Tibial artery (tissue), 4 donors: Measurements from ENCODE around the gene MIOX.

Source experiments
- DNase-seq, 2 donors: peaks; one replicate each; pipeline ENCODE4 v3.0.0-alpha.2; 2019
- H3K27ac ChIP-seq, 2 donors: fragments of 200-600 bp; sonication (generic) in 1 of 2; 1 replicate in 1 of 2; 2 replicates in 1 of 2; pipeline ENCODE4 v1.5.1; 2018 to 2019; ENCODE audit warnings: mild to moderate bottlenecking in 1 of 2
- H3K27me3 ChIP-seq, 2 donors: fragments of 200-600 bp; sonication (generic) in 1 of 2; one replicate each; pipeline versions ENCODE4 v1.5.1 to v1.6.0; 2016 to 2019
- H3K36me3 ChIP-seq, 3 donors: fragments of 200-600 bp; sonication (generic) in 2 of 3; one replicate each; pipeline ENCODE4 v1.5.1; 2016 to 2019; ENCODE audit warnings: mild to moderate bottlenecking in 2 of 3
- H3K4me1 ChIP-seq, 4 donors: fragments of 200-600 bp; sonication (generic) in 2 of 4; 1 replicate in 3 of 4; 2 replicates in 1 of 4; pipeline ENCODE4 v1.5.1; 2016 to 2019
- H3K4me3 ChIP-seq, 2 donors: fragments of 200-600 bp; sonication (generic) in 1 of 2; 1 replicate in 1 of 2; 2 replicates in 1 of 2; pipeline ENCODE4 v1.5.1; 2018 to 2019; ENCODE audit warnings: mild to moderate bottlenecking in 2 of 2
- H3K9me3 ChIP-seq, 3 donors: fragments of 200-600 bp; sonication (generic) in 1 of 3; one replicate each; pipeline ENCODE4 v1.5.1; 2016 to 2019
- CTCF ChIP-seq, 2 experiments: fragments of 200-600 bp in 1 of 2; fragments of 450-650 bp in 1 of 2; IDR thresholded peaks; one replicate each; pipeline ENCODE4 v1.5.1; 2017 to 2019; ENCODE audit warnings: antibody characterized with exemption in 2 of 2, mild to moderate bottlenecking in 1 of 2, moderate library complexity in 1 of 2
- intact Hi-C: fragments of 100-400 bp; cut with DNase I; formaldehyde crosslinking; loops from one replicate; pipeline ENCODE4 v1.15.0; 2023; ENCODE audit warnings: low total_unique reads

The MIOX gene

GRCh38 chr22:50529897-50530579, 43.4 kb downstream of the MIOX start, which contains the start of gene TYMP:
TSS of gene TYMP (minus strand) at chr22:50530012. CDS start at chr22:50529709, 303 bp downstream.
- H3K36me3 ChIP-seq = no peaks in the 10 kb centered on the region
- H3K4me3 ChIP-seq = peak within 1 kb of the TSS; percentile 44 to 53
- peak within 1 kb of the TSS; percentile 57 to 69 for H3K27ac ChIP-seq
- DNase-seq = peak; percentile 80 to 85
- intact Hi-C loops = loop anchor here (5.0 kb wide), 1 partner anchor 52 kb away; the partner anchor contains the start of gene CHKB
- TF ChIP-seq CTCF (IDR thresholded peaks at IDR 0.05) = no peak
- no peaks in the 10 kb centered on the region for H3K9me3 ChIP-seq
- peaks cover 0 to 51% (median 36%) of the 10 kb centered on the region in 4 donors for H3K4me1 ChIP-seq
- peaks cover 6 to 59% of the 10 kb centered on the region in 2 donors for H3K27me3 ChIP-seq

- intact Hi-C loops = no loop called here
- H3K4me3 ChIP-seq = peak overlapping the region; percentile 44 to 53
- no peaks in the 10 kb centered on the region for H3K9me3 ChIP-seq
- peak; percentile 56 to 76 for DNase-seq
- no peaks in the 10 kb centered on the region for H3K36me3 ChIP-seq
- TF ChIP-seq CTCF (IDR thresholded peaks at IDR 0.05) = no peak
- peak overlapping the region; percentile 57 to 69 for H3K27ac ChIP-seq
- H3K4me1 ChIP-seq = peaks cover 0 to 51% (median 35%) of the 10 kb centered on the region in 4 donors
- H3K27me3 ChIP-seq = peaks cover 6 to 61% of the 10 kb centered on the region in 2 donors
Observed at GRCh38 chr22:50530580-50530876, 43.9 kb downstream of the MIOX start.

- peak; percentile 87 to 91 for DNase-seq
- H3K36me3 ChIP-seq = no peaks in the 10 kb centered on the region
- H3K27ac ChIP-seq = peak overlapping the region; percentile 57 to 69
- peaks cover 0 to 51% (median 35%) of the 10 kb centered on the region in 4 donors for H3K4me1 ChIP-seq
- intact Hi-C loops = no loop called here
- no peaks in the 10 kb centered on the region for H3K9me3 ChIP-seq
- H3K4me3 ChIP-seq = peak overlapping the region; percentile 44 to 53
- peaks cover 6 to 66% of the 10 kb centered on the region in 2 donors for H3K27me3 ChIP-seq
- TF ChIP-seq CTCF (IDR thresholded peaks at IDR 0.05) = no peak
Observed at GRCh38 chr22:50530877-50531545, 44.4 kb downstream of the MIOX start.

- peaks cover 6 to 70% of the 10 kb centered on the region in 2 donors for H3K27me3 ChIP-seq
- peak overlapping the region; percentile 57 to 69 for H3K27ac ChIP-seq
- no peak for TF ChIP-seq CTCF (IDR thresholded peaks at IDR 0.05)
- intact Hi-C loops = no loop called here
- peaks cover 0 to 46% (median 33%) of the 10 kb centered on the region in 4 donors for H3K4me1 ChIP-seq
- no peaks in the 10 kb centered on the region for H3K9me3 ChIP-seq
- no peaks in the 10 kb centered on the region for H3K36me3 ChIP-seq
- H3K4me3 ChIP-seq = peak overlapping the region; percentile 44 to 53
- no peak for DNase-seq
Observed at GRCh38 chr22:50531546-50531961, 44.9 kb downstream of the MIOX start.

GRCh38 chr22:50531962-50532674, 45.5 kb downstream of the MIOX start:
- DNase-seq = peak; percentile 81 to 83
- Histone ChIP-seq H3K27me3 (peaks cover 6 to 70% of the 10 kb centered on the region in 2 donors), H3K4me1 (peaks cover 0 to 40% (median 31%) of the 10 kb centered on the region in 4 donors), H3K9me3 (no peaks in the 10 kb centered on the region), H3K27ac (peak overlapping the region; percentile 57 to 69), H3K4me3 (peak overlapping the region; percentile 44 to 53), H3K36me3 (no peaks in the 10 kb centered on the region)
- TF ChIP-seq CTCF (IDR thresholded peaks at IDR 0.05) = no peak
- intact Hi-C loops = no loop called here
